ENCODE data around the gene LAMP5. TPM values are rescaled to one million over a fixed set of nuclear protein-coding genes. Genes with fewer than 3 reads are reported as not detected.

The LAMP5 gene
- total and polyA plus RNA-seq, 10 donors: 0.26 to 1.5 (median 0.73) TPM

GRCh38 chr20:9496155-9496554 is 18.2 kb upstream of the LAMP5 start:
- no peak overlapping the region for H3K4me3 ChIP-seq
- H3K27me3 ChIP-seq (replicated peaks in 1 of 7): no peaks in the 10 kb centered on the region
- DNase-seq: no peak
- H3K27ac ChIP-seq: no peak overlapping the region
- no peaks in the 10 kb centered on the region for H3K36me3 ChIP-seq
- H3K9me3 ChIP-seq: no peaks in the 10 kb centered on the region
- intact Hi-C loops (cut with DNase I; ENCODE audit: low total_unique reads): no loop called here
- peaks cover 0 to 4% (median 0%) of the 10 kb centered on the region in 6 donors for H3K4me1 ChIP-seq
- no peak for TF ChIP-seq CTCF (IDR thresholded peaks at IDR 0.05 in 8 of 11, conservative IDR thresholded peaks at IDR 0.05 in 3 of 11)
- TF ChIP-seq POLR2AphosphoS5 (IDR thresholded peaks at IDR 0.05): no peak
- no peak for TF ChIP-seq POLR2A (IDR thresholded peaks at IDR 0.05)
- 73 to 91% (median 81%) methylated on average over 3 of the region's 3 CpGs for WGBS, 5 donors

- Histone ChIP-seq H3K27me3 (replicated peaks in 1 of 7) (no peaks in the 10 kb centered on the region), H3K4me1 (peaks cover 0 to 4% (median 0%) of the 10 kb centered on the region in 6 donors), H3K4me3 (no peak overlapping the region), H3K36me3 (no peaks in the 10 kb centered on the region), H3K27ac (no peak overlapping the region), H3K9me3 (no peaks in the 10 kb centered on the region)
- no peak for TF ChIP-seq POLR2A (IDR thresholded peaks at IDR 0.05)
- no peak for TF ChIP-seq POLR2AphosphoS5 (IDR thresholded peaks at IDR 0.05)
- no peak for TF ChIP-seq CTCF (IDR thresholded peaks at IDR 0.05 in 8 of 11, conservative IDR thresholded peaks at IDR 0.05 in 3 of 11)
- intact Hi-C loops (cut with DNase I; ENCODE audit: low total_unique reads): no loop called here
- WGBS, 5 donors: 73 to 90% (median 79%) methylated on average over 4 of the region's 4 CpGs
- DNase-seq: no peak
These were observed 16.1 kb upstream of the LAMP5 start for GRCh38 chr20:9498322-9498721.

DNA sequence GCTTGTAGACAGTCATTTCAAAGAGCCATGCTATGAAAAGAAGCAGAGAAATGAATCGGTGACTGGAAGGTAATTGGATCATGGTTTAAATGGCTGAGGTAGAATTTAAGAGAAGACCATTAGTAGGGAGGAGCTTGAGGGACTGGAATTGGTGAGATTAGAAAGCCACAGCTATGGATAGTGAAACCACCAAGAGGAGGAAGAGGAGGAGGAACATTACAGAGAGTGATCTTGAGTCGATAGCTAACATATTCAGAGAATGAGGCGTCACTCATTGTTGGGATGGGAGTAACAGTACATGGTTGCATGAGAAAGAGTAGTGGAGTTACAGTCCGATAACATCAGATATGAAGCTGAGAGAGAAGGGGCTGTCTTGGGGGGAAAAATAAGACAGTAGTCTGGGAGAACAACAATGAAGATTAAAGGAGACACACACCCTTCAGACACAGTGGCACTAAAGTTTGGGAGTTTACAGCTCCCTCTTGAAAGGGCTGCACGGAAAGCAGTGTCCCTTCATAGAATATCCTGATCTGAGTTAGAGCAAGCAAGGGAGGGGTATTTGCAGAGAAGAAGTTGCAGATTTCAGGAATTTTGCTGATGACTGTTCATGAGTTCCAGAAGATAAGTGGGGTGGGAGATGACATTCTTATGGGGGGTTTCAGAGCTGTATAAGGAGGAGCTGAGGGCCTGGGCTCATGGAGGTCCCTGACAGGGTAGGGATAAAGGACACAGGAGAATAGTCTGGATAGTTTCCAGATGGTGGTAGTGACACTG is 15.1 kb upstream of the LAMP5 start:
- peaks cover 0 to 4% (median 0%) of the 10 kb centered on the region in 6 donors for H3K4me1 ChIP-seq
- WGBS, 5 donors: 77 to 85% (median 82%) methylated on average over 5 of the region's 5 CpGs
- H3K9me3 ChIP-seq: no peaks in the 10 kb centered on the region
- no peak for TF ChIP-seq CTCF (IDR thresholded peaks at IDR 0.05 in 8 of 11, conservative IDR thresholded peaks at IDR 0.05 in 3 of 11)
- no peak overlapping the region for H3K27ac ChIP-seq
- DNase-seq: no peak
- intact Hi-C loops (cut with DNase I; ENCODE audit: low total_unique reads): no loop called here
- peaks cover 0 to 6% (median 0%) of the 10 kb centered on the region in 7 donors for H3K27me3 ChIP-seq (replicated peaks in 1 of 7)
- no peak overlapping the region for H3K4me3 ChIP-seq
- H3K36me3 ChIP-seq: no peaks in the 10 kb centered on the region

- WGBS, 5 donors: 6 to 14% (median 7%) methylated on average over 2 of the region's 2 CpGs
These were observed 14.3 kb upstream of the LAMP5 start for GRCh38 chr20:9500121-9500520.

More at GRCh38 chr20:9500121-9500520, 14.3 kb upstream of the LAMP5 start:
- Histone ChIP-seq H3K4me1 (peaks cover 0 to 4% (median 0%) of the 10 kb centered on the region in 6 donors), H3K4me3 (no peak overlapping the region), H3K9me3 (no peaks in the 10 kb centered on the region), H3K27ac (no peak overlapping the region), H3K36me3 (no peaks in the 10 kb centered on the region), H3K27me3 (replicated peaks in 1 of 7) (peaks cover 0 to 12% (median under 1%) of the 10 kb centered on the region in 7 donors)
- TF ChIP-seq CTCF (IDR thresholded peaks at IDR 0.05 in 8 of 11, conservative IDR thresholded peaks at IDR 0.05 in 3 of 11): no peak
- no peak for TF ChIP-seq POLR2A (IDR thresholded peaks at IDR 0.05)
- no peak for TF ChIP-seq POLR2AphosphoS5 (IDR thresholded peaks at IDR 0.05)
- intact Hi-C loops (cut with DNase I; ENCODE audit: low total_unique reads): no loop called here
- DNase-seq: no peak
